HG03457 (cell line): ENCODE data around the gene GUCY2D.
"Not testable (repeated sequence)": the region's sequence is repeated elsewhere in the genome, so short reads cannot be mapped to it uniquely, and the experiment has no call there.

ENCODE experiments used
- ATAC-seq: cut with Tn5 transposase; IDR thresholded peaks from one replicate; pipeline ENCODE4 v1.9.1; 2021; ENCODE audit warnings: moderate number of reproducible peaks; ENCODE audit not compliant: unreplicated experiment

Gene GUCY2D

GRCh38 chr17:8001976-8002720 is at the start of gene GUCY2D:
TSS of gene GUCY2D (plus strand) at chr17:8002615. CDS start at chr17:8003048, 433 bp downstream.
- ATAC-seq = no peak

- ATAC-seq = not testable (repeated sequence)
Measured at GRCh38 chr17:7953266-7953665, 49.1 kb upstream of the GUCY2D start.

- no peak for ATAC-seq
Measured at GRCh38 chr17:7955414-7956227, 46.8 kb upstream of the GUCY2D start.

DNA sequence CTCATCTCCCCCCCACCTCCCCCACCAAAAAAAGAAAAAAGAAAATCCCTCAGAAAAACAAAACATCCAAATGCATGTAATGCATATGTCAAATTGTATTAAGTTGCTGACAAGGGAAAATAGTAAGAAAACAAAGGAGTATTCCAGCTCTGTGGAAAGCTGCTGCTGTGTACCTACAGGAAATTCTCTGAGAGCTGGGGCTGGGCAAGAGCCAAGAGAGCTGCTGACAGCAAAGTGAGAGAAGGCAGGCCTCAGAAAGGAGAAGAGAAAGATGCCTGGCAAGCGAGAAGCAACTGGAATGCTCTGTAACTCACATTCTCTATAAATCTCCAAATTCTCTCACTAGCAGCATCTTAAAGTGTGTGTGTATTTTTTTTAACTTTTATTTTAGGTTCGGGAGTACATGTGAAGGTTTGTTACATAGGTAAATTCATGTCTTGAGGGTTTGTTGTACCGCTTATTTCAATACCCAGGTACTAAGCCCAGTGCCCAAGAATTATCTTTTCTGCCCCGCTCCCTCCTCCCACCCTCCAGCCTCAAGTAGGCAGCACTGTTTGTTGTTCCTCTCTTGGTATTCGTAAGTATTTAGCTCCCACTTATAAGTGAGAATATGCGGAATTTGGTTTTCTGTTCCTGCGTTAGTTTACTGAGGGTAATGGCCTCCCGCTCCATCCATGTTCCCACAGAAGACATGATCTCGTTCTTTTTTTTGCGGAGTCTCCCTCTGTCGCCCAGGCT is 46.0 kb upstream of the GUCY2D start:
- no peak for ATAC-seq

DNA sequence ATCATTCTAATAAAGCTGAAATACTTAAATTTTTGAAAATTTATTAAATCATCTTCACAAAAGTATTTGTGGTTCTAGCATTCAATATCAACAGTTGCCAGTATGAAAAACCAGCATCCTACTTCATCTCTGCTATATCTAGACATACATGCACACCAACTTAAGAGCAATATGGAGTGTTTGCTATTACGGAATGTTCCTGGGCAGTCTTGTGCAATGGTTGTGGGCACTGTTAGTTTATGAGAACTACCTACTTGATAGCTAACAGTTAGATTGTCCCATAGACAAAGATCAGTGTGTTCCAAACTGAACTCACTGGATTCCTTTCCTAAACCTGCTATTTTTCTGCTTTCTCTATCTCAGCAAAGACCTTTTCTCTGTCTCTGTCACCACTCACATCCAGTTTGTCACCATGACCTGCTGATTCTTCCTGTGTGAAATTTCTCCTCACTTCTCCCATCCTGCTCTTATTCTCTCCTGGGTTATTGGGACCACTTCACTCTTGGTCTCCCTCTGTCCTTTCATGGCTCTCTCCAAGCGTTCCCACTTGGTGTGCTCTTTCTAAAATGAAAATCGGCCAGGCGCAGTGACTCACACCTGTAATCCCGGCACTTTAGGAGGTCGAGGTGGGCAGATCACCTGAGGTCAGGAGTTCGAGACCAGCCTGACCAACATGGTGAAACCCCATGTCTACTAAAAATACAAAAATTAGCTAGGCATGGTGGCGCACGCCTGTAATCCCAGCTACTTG is 42.7 kb upstream of the GUCY2D start:
- ATAC-seq = no peak

DNA sequence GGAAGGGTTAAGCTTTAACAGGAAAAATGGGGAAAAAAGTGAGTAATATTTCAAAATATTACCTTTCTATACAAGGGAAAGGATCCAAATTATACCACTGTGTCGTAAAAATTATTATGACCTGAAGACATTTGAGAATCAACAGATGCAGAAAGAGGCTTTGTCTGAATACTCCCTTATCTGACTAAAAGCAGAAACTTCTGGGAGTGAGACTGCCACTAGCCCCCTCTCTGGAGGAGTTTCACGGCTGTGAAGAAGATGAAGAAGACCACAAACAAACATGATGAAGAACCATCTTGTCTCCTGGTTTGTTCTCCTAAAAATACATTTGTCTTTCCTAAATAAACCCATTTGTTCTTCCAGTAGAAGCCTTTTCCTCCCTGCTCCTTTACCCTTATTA is 41.0 kb upstream of the GUCY2D start:
- no peak for ATAC-seq

- ATAC-seq = no peak
Measured at GRCh38 chr17:7967751-7968150, 34.7 kb upstream of the GUCY2D start.

- no peak for ATAC-seq
Measured at GRCh38 chr17:7969433-7969832, 33.0 kb upstream of the GUCY2D start.

DNA sequence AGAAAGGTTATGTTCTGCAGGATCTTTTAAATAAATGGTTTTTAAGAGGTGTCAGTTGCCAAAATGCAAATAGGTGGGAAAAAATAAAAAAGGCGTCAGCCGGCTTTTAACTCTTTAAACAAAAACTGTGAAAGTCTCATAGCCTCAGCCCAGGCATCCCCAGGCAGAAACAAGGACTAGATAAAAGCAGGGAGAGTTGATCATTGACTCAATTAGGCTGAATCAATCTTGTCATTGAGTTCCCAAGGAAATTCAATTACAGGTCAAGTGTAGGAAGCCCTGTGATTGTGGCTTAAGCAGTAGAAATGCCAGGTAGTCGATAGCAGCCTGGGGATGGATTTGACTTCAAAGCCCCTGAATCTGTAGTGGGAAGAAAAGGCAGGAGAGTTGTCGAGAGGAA is 30.8 kb upstream of the GUCY2D start:
- no peak for ATAC-seq

- ATAC-seq = no peak
Measured at GRCh38 chr17:7972131-7972785, 30.2 kb upstream of the GUCY2D start.

- no peak for ATAC-seq
Measured at GRCh38 chr17:7974638-7975131, 27.7 kb upstream of the GUCY2D start.

DNA sequence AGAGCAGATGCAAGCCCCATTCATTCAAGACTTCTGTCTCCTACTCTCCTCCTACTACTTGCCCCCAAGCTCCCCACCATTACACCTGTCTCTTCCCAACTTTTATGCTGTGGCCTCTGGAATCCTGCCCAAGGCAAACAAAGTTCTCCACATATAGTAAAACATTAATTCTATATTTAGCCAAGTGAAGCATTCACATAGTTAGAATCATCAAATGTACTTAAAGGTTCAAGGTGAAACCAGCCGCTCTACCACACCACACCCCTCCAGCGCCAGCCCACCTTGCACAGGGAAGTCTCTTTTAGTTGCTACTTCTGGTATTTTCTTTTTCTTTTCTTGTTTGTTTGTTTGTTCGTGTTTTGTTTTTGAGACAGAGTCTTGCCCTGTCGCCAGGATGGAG is 25.4 kb upstream of the GUCY2D start:
- no peak for ATAC-seq

DNA sequence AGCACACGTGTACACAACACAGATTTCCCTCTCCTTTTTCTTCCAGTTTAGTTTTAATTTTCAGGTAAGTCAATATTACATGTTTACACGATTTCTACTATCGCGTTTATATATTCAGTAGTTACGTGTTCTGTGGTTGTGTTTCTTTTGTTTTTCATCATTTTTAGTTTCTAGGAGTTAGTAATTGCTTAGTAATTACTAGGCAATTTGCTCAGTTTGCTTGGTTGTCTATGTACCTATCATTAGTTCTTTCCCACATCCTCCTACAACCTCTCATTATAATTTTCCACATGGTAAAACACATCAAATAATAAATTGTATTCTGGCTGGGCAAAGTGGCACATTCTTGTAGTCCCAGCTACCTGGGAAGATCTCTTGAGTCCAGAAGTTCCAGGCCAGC is 24.6 kb upstream of the GUCY2D start:
- ATAC-seq = no peak

GRCh38 chr17:7982173-7982572 is 20.2 kb upstream of the GUCY2D start:
- ATAC-seq = no peak

DNA sequence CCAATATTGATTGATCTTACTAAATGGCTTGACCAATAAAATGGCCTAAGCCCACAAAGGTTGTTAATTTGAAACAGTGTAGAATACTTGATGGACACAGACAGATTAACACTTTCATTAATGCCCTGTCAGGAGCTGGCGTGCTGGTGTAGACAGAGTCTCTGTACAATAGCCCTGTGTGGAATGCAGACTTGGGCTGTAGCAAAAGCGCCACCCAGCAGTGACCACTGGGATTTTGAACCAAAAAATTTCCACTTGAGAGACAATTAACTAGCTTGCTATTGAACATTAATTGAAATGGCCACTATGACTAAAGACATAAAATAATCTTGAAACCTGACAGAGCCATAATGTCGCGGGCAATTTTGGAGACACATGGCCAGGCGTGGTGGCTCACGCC is 19.7 kb upstream of the GUCY2D start:
- ATAC-seq = no peak

DNA sequence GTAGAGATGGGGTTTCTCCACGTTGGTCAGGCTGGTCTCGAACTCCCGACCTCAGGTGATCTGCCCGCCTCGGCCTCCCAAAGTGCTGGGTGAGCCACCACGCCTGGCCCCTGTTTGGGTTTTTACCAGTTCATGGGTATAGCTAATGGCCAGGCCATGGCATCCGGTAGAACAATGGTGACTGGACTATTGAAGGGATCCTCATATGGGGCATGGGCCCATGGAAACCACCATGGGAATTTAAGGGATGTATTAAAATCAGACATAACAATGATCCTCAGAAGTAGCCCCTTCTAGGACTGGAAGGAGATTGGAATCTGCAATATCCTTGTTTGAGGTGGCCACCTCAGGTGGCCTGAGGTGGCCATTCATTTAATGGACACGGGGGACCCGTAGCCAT is 17.5 kb upstream of the GUCY2D start:
- ATAC-seq = no peak

GRCh38 chr17:7987112-7987893 is 15.1 kb upstream of the GUCY2D start:
- no peak for ATAC-seq

GRCh38 chr17:7988750-7989178 is 13.7 kb upstream of the GUCY2D start:
- no peak for ATAC-seq
